ENCODE results near the gene TTC5.
A peak's percentile ranks its signal among the peaks of the same experiment; 100 is the strongest.
"Not testable (repeated sequence)": the region's sequence is repeated elsewhere in the genome, so short reads cannot be mapped to it uniquely, and the experiment has no call there.

Gene TTC5

DNA sequence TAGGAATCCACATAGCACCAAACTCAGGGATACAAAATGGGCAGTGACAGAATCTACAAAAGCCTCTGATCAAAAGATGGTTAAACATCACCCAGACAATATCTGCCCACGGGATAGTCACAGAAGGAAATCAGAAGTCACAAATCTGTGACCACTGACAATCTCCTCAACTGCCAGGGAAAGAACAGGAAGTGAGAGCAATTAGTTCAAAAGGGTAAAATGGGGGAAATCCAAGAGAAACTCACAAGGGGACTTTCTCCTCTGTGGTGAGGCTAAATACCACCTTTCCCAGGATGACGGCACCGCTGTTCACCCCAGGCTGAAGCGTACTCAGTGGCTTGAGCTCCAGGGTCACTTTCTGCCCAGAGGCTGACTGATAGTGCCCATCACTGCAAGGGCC is 10.7 kb downstream of the TTC5 start:
- DNase-seq = no peak

DNA sequence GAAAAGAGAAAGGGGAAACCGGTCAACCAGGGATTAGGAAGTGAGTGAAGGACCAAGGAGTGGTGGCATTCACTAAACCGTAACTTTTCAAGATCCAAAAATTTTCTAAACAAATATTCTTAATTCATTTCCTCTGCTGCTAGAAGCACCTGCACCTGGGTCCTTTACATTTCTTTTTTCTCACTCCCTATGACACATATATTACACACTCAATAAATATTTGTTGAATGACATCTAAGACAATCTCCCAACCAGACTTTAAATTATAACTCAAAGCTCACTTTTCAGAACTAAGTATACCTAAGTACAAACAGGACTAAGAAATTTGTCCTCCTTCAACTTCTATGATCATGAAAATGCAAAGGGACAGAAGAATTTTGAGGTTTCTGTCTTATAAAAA is 11.1 kb downstream of the TTC5 start:
- DNase-seq = no peak

- DNase-seq = not testable (repeated sequence)
Observed at GRCh38 chr14:20281998-20282397, 23.8 kb downstream of the TTC5 start.

DNA sequence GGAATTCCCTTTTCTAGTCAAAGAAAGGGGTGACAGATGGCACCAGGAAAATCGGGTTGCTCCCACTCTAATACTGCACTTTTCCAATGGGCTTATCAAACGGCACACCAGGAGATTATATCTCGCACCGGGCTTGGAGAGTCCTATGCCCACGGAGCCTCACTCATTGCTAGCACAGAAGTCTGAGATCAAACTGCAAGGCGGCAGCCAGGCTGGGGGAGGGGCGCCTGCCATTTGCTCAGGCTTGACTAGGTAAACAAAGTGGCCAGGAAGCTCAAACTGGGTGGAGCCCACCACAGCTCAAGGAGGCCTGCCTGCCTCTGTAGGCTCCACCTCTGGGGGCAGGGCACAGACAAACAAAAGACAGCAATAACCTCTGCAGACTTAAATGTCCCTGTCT is 25.5 kb downstream of the TTC5 start:
- not testable (repeated sequence) for DNase-seq

DNA sequence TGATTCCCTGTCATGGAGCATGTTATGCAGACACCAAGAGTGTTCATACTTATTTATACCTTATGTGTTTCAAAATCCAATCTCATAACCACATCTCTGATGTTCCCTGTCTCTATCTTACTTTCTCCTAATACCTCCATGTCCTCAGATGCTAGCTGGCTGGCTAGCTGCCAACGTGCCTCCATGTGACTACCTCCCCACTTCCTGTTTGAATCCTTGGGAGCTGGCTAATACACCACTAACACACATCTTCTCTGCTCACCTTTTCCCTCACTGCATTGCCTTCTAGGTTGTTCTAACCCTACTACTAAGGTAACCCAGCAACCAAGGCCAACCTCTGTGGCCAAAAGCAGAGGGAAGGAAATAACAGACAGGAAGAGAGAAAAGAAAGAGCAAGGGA is 27.3 kb downstream of the TTC5 start:
- peak in 1 of 2 donors; percentile 15 for DNase-seq

- no peak for DNase-seq
Observed at GRCh38 chr14:20277409-20277808, 28.3 kb downstream of the TTC5 start.

GRCh38 chr14:20274062-20274461 is 31.7 kb downstream of the TTC5 start:
- no peak for DNase-seq

DNA sequence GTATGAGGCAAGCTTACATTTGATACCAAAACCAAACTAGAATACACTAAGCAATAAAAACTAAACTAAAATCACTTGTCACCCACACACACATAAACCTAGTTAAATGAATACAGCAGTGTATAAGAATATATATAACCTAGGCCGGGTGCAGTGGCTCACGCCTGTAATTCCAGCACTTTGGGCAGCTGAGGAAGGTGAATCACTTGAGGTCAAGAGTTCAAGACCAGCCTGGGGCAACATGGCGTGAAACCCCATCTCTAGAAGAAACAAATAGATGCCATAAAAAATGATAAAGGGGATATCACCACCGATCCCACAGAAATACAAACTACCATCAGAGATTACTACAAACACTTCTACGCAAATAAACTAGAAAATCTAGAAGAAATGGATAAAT is 41.4 kb downstream of the TTC5 start:
- DNase-seq = not testable (repeated sequence)

GRCh38 chr14:20262642-20263128 is 43.1 kb downstream of the TTC5 start:
- no peak for DNase-seq

DNA sequence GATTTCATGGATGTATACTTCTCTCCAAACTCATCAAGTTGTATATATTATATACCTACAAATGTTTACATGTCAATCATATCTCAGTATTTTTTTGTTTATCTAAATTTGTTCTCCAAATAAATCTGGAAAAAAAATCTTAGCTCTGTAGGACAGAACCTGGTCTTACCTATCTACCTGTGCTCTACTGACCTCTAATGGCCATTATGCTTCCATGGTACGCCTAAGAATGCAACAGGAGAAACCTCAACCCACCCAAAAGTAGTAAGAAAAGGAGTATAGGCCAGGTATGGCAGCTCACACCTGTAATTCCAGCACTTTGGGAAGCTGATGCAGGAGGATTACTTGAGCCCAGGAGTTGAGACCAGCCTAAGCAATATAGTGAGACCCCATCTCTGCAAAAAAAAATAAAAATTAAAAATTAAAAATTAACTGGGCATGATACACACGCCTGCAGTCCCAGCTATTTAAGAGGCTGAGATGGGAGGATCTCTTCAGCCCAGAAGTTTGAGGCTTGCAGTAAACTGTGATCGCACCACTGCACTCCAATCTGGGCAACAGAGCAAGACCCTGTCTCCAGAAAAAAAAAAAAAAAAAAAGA is 58.0 kb downstream of the TTC5 start:
- DNase-seq = no peak
